Activated gamma-delta T cell treated with Interleukin-2 at 50 U/mL for 16 hours (primary cell): Measurements from ENCODE around the gene TBC1D10A.
A peak's percentile ranks its signal among the peaks of the same experiment; 100 is the strongest.

Experiments used
- DNase-seq: peaks from one replicate; pipeline ENCODE4 v3.0.0-alpha.2; 2020

The TBC1D10A gene

DNA sequence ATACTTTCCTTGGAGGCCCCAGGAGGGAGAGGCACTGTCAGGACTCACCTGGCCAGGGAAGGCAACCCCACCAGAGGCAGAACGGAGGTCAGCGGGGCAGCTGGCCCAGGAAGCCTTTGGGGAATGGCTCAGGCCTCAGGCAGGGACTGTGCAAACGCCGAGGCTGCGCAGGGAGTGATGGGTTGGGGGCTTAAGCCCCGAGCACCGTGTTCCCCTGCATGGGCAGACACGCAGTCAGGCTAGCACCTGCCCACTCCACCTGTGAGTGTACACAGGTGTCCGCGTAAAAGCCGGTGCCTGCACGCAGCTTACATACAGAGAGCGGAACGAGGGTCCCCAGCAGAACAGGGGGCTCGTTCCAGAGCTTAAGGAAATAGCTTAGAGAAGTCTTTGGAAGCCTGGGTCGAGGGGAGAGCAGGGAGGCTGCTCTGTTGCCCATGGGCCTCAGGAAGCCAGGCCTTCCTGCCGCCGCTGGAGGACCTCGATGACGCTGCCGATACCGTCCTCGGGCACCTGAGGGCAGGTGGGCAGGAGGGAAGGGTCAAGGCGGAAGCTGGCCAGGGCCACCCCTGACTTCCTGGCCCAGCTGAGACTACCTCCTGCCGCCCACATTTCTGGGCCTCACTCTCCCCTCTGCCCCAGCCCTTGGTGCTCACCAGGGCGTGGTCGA lies 41.4 kb downstream of the TBC1D10A start:
- DNase-seq = no peak

DNA sequence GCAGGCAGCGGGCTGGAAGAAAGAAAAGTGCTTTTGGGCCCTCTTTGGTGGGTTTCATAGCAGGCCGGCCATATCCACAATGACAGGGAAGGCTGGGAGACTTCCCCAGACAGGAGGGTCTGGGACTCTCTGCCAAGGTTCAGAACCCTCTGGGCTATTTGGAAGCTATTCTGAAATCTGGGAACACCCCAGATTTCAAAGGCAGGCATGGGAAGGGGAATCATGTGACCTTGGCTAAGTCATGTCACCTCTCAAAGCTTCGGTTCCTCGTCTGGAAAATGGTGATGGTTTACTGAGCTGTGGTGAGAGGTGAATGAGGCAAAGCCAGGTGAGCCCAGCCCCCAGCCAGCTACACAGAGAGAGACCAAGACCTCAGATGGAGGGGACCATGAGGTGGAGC lies 42.1 kb downstream of the TBC1D10A start:
- DNase-seq = no peak

DNA sequence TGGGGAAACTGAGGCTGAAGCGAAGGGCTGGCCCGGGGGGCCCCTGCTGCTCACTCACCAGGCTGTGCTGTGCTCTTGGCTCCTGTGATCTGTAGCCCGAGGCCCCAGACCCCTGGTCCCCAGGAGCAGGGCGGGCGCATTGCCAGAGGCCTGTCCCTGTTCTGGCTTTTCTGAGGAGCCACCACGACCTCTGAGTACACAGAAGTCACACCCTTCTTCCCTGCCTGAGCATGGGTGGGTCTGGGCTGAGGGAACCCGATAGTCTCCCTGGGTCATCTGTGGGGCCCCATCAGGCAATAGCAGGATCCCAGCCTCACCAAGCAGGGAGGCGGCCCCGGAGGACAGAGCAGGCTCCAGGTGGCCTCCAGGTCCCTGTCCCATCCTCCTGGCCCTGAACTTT lies 42.6 kb downstream of the TBC1D10A start:
- no peak for DNase-seq

DNA sequence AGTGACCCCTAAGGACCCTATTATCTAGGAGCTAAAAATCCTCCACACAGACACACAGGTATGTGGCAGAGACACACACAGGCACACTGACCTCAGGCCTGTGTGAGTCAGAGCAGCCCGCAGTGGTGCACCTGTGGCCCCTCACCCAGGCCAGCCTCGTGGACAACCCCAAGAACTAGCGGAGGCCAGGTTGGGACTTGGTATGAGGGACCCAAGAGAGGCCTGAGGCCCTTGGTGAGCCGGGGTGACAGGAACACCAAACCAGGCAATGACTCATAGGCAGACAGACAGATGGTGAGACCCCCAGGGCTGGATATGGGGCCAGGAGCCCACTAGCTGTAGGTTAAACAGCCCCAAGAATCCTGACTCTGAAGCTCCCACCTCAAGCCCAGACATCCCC lies 43.4 kb downstream of the TBC1D10A start:
- DNase-seq = no peak

DNA sequence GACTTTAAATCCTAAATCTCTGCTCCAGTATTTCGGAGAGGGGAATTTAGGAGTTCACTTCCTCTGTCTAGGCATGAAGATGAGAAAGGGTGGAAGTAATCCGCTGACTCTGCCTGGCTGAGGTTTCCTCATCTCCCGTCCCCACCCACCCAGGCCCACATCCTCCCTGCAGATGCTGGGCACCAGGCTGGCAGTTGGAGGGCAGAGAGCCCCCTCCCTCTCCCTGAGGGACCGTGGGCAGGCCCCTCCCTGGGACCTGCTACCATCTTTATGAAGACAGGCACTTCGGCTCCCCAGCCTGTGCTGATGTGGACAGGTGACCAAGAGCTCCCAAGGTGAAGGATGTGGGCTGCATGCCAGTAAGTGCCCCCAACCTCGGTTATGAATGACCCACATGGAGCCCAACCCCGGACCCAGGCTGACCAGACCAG lies 44.1 kb downstream of the TBC1D10A start:
- DNase-seq = no peak

DNA sequence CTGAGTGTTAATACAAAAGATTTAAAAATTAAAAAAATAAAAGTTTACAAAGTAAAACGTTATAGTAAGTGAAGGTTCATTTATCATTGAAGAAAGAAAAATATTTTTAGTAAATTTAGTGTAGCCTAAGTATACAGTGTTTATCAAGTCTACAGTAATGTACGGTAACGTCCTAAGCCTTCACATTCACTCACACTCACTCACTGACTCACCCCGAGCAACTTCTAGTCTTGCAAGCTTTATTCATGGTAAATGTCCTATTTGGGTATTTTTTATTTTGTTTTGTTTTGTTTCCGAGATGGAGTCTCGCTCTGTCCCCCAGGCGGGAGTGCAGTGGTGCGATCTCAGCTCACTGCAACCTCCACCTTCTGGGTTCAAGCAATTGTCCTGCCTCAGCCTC lies 46.2 kb downstream of the TBC1D10A start:
- DNase-seq = no peak

DNA sequence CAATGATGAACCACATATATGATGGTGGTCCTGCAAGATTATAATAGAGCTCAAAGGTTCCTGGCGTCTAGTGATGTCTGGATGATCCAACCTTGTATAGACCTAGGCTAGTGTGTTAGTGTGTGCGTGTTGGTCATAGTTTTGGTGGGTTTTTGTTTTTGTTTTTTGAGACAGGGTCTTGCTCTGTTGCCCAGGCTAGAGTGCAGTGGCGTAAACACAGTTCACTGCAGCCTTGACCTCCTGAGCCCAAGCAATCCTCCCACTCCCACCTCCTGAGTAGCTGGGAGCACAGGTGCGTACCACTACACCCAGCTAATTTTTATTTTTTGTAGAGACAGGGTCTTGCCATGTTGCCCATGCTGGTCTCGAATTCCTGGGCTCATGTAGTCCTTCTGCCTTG lies 46.8 kb downstream of the TBC1D10A start:
- DNase-seq = no peak

DNA sequence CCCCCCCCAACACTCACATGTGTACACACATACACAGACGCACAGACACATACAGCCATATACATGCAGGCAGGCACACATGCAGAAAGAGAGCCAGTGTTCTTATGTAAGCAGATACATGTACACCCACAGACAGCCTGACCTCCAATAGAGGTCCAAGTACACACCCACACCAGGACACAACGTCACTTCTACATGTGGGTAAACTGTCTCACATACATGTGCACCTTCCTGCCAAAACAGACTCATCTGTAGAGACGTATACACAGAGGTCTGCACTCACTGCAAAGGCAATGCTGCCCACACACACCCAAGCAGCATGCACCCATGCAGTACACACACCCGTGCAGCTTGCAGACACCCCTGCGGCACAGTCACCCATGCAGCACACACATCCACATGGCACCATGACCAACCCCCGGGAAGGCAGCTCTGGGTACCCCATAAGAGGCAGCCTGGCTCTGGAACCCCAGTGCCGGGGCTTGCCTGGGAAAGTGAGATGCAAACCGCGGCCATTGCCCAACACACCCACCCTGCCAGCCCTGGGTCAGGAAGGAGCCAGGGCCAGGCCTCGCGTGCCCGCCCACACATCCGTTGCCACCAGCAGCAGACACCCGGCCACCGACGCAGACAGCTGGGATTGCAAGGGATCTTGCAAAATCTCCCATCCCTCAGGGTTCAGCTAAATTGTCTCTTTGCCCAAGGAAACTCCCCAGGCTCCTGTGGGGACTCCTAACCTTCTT lies 47.5 kb downstream of the TBC1D10A start:
- DNase-seq = no peak

DNA sequence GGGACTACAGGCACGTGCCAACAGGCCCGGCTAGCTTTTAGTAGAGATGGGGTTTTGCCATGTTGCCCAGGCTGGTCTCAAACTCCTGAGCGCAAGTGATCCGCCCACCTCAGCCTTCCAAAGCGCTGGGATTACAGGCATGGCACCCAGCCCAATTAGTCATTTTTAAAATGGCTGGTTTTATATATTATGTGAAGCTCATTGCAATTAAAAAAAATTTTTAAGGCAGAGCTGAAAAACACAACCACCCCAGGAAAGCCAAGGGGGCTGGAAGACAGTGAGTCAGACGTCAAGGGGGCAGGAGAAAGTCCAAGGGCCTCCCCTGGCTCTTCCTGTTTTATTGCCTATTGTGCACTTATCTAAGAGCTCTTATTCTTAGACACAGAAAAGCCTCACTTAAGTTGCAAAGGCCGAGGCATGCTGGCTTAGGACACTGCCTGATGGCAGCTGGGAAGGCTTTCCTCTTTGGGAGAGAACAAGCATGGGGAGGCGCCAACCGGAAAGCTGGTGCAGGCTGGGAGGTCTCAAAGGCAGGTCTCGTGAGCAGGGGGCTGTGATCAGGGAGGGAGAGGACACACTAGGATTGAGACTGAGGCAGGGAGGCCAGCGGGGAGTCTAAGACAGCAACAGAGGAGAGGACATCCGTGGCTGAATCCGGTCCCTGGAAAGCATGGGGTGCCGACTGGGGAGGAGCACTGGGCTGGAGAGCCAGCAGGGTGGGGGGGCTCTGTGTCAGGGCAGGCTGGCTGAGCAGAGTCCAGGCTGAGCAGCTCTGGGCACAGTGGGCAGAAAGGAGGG lies 49.0 kb downstream of the TBC1D10A start:
- DNase-seq = no peak

DNA sequence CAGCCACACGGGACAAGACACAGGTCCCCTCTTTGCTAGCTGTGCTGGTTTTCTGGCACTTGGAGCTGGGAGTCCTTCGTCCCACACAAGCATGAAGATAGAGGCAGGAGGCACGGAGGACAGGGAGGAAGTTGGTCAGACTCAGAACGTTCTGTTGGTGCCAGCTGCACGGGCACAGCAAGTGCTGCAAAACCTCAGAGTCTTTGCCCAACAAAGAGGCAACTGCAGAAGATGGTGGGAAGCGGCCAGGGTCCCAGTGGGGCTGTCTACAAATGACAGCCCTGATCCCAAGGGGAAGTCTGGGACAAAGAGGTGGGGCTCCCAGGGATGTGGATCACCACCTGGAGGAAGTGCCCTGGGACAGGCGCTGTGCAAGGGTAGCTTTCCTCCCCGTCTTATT lies 50.7 kb downstream of the TBC1D10A start:
- no peak for DNase-seq

DNA sequence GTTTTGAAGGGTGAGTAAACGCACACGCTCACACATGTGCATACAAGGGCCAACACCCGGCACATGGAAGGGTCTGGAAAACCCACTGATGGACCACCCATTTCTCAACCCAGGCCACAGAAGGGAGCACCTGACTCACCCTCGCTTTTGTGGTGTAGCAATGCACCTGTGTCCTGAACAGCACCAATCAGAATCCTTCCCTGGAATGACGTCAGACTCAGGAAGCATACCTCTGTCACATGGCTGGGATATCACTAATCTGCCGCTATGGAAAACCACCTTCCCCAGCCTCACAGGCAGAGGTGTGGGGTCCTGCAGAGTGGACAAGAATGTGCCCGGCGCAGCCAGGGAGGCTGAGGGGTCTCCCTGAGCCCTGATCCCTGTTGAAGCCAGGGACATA lies 51.1 kb downstream of the TBC1D10A start:
- DNase-seq = no peak

DNA sequence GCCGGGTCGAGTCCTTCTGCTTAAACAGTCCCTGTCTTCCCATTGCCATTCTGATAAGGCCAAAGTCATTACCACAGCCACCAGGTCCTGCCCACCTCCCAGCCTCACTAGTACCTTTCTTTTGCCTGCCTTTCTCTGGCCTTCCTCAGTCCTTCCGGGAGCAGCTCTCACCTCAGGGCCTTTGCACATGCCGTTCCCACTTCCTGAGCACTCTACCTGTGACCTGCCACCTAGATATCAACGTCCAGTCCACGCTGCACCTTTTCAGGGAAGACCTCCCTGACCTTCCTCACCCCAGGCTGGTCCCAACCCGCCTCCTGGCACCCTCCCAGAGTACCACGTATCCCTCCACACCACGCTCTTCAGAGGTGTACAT lies 52.3 kb downstream of the TBC1D10A start:
- DNase-seq = no peak

DNA sequence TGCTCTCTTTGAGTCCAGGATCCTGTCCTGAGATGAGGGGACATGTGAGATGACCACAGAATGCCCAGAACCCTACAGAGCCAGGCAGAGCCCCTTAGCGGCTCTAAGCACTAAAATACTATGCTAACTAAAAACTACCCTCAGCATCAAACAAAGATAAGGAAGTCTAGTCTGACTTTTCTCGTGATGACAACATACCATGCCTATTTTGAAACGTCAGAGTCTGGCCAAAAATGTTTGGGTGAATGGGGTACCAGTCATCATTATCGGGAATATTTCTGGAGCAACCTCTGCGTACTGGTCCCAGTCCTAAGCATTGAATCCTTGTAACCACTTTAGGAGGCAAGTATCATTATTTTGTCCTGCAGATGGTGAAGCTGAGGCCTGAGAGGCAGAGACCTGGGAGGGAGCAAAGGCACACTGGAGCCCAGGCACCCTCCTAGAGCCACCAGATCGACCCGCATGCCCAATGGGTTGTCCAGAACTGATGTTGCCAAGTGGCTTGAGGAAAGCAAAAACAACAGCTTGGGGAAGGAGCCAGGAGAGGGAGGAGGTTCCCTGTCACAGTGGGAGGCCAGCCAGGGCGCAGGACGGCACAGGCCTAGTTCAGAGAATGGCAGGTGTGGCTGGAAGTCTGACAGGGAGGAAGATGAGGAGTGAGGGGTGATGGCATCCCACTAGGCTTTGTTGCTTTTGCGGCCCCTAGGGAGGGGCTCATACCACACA lies 52.9 kb downstream of the TBC1D10A start:
- no peak for DNase-seq

DNA sequence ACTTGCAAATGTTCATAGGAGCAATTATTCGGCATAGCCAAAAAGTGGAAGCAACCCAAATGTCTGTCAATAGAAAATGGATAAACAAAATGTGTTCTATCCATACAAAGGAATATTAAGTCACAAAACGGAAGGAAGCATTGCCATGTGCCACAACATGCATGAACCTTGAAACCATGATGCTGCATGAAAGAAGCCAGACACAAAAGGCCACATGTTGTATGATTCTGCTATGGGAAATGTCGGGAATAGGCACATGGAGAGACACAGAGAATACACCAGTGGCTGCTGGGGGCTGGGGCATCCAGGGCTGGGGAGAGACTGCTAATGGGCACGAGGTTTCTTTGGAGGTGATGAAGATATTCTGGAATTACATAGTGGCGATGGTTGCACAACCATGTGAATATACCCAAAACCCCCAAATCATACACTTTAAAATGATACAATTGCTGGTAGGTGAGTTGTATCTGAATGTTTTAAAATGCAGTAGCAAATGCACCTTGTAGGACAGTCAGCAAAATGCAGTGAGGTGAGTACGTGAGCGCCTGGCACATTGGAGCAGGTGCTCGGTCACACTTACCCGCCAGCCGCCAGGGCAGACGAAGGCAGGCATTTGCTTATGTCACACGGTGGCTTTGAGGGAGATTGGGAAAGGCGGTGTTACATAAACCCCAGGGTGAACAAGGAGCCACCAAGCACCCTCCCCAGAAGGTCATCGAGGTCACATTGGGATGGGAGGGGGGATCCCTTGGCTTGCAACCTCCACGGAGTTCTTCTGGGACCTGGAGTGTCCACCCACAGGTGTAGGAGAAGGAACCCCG lies 53.8 kb downstream of the TBC1D10A start:
- no peak for DNase-seq

DNA sequence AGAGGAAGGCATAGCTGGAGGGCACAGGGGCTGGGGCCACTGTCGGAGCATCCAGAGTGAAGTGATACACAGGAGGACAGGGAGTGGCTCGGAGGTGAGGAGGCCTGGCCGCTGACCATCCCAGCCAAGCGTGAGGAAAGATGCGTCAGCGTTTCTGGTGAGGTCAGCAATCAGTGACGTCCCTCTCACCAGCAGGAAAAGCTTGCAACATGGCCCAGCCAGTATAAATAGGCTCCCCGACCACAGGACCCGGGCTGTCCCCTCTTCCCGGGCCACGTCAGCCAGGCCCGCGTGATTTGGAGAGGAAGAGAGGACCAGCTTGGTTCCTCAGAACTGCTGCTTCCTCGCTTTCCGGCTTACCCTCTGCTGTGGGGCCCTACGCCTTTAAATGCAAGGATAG lies 55.9 kb downstream of the TBC1D10A start:
- DNase-seq = no peak

DNA sequence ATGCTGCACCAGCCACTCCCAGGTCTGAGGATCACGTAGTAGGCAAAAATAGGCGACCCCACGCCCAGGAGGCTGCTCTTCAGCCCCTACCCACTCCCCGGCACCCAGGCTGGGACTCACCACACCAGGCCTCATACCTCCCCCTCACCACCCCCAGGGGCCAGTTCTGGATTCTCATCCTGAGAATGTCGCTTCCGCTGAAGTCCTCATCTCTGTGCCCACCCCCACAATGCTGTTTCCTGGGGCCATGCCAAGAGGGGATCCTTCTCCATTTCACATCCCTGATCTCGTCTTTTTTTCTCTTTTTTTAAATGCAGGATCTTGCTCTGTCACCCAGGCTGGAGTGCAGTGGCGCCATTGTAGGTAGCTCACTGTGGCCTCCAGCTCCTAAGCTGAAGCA lies 58.4 kb downstream of the TBC1D10A start:
- no peak for DNase-seq

DNA sequence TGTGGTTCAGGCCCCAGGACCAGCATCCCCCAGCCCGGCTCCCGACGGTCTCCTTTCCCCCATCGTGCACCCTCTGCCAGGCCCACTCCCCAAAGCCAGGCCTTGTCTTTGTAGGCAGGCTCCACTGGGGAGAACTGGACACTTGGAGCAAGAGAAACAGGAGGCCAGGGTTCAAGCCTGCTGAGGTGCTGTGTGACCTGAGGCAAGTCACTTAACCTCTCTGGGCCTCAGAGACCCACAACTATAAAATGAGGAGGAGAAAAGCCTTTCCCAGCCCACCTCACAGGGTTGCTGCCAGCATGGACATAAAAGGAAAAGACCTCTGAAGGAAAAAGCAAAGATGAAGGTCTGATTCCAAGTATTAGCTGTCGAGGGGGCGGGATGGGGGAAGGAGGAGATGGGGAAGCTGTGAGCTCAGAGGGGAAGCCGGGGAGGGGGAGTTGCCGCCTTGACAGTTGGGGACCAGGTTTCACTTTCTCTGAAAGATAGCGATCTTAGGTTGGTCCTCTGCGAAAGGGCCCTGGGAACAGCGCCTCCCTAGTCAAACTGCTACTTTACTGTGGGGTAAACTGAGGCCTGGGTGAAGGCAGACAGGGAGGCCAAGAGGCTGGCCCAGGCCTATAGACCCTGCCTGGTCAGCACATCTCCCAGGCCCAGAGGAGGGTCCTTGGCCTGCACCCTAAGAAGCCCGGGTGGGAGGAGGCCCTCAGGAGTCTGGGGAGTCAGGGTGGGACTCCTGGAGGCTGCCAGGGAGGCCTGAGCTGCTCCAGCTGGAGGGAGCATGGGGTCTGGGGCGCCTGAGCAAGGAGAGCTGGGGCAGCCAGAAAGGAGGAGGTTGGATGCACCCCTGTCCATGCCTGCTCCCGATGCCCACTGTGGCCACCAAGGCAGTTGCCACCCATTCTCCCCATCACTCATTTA lies 59.1 kb downstream of the TBC1D10A start:
- peak; percentile 32 for DNase-seq

DNA sequence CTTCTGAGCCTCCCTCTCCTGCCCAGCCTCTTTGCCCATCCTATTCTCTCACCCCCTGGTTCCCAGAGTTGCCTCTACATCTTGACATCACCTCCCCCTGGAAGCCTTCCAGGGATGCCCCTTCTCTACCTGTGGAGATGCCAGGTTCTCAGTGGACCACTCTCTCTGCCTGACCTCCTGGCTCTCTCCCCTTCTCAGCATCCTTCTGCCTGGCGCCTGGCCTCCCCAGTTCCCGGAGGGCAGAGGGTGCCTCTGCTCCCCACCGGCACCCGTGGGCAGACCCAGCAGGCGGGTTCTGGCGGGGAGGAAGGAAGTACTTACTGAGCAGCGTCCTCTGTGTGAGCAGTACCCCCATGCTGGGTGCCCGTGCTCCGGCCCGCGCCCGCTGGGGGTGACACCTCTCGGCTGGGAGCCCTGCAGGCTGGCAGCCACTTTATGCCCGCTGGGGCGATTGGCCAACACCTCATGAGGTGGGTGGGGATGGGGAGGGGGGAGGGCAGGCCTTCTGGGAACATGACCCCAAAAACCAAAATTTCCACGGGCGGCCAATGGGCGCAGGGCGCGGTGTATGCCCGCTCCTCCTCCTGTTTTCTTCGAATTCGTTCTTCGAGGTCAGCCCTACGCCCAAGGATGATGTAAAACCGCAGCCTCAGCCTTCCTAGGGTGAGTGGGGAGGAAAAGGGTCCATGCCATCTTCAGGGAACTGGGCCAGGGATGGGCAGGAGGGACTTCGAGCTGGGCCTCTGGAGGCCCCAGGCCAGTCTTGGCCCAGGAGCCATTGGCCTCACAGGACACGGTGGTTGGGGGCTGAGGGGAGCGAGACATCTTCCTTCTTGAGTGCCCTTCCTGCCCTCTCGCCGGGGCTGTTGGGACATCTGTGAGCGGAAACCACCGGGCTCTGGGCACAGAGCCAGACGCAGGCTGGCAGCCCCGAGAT lies 60.0 kb downstream of the TBC1D10A start, which contains the start of gene OSM:
Gene OSM, minus strand, starts transcription at position 407 of the 937 bp plus-strand sequence. Its CDS starts 52 bp downstream, at position 355.
- peak; percentile 70 for DNase-seq

DNA sequence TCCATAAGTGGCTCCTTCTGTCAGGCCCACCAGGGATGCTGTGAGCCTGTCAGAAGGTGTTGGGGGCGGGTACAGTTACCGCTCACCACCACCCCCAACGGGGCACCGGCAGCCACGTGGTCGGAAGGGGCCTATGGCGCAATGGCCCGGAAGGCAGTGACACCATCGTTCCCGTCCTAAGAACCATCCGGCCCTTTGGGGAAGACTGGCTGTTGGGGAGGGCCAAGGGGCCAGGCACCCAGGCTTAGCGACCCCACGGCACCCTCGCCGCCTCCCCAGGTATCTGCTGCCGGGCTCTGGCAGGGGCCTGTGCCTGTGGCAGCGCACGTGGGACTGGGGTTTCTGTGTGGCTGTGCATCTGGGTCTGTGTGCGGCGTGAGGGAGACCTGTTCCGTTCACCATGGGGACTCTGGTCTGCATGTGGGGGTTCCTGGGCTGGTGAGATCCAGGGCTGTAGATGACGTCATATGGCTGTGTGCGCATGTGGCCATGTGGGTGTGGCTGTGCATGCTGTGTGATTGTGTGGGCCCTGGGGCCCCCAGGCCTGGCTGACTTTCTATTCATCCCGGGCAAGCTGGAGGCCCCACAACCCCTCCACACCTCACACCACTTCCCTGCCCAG lies 60.8 kb downstream of the TBC1D10A start:
- DNase-seq = peak; percentile 79
